GM18526 (cell line): ENCODE results near the gene THBS4.

Experiments used
- POLR2A ChIP-seq: IDR thresholded peaks from 3 replicates; pipeline ENCODE4 v1.6.1; 2011; ENCODE audit not compliant: insufficient read length; ENCODE audit errors: extremely low read depth

THBS4 gene

GRCh38 chr5:80083101-80083890, 48.1 kb downstream of the THBS4 start:
- TF ChIP-seq POLR2A: no peak

GRCh38 chr5:80090884-80091166, 55.7 kb downstream of the THBS4 start:
- no peak for TF ChIP-seq POLR2A

GRCh38 chr5:80092486-80093107, 57.4 kb downstream of the THBS4 start:
- no peak for TF ChIP-seq POLR2A

- no peak for TF ChIP-seq POLR2A
Measured at GRCh38 chr5:80093796-80094195, 58.6 kb downstream of the THBS4 start.

- TF ChIP-seq POLR2A: no peak
Measured at GRCh38 chr5:80094236-80094738, 59.1 kb downstream of the THBS4 start.

- no peak for TF ChIP-seq POLR2A
Measured at GRCh38 chr5:80097451-80097850, 62.3 kb downstream of the THBS4 start.

- TF ChIP-seq POLR2A: no peak
Measured at GRCh38 chr5:80101993-80102392, 66.8 kb downstream of the THBS4 start.

- TF ChIP-seq POLR2A: no peak
Measured at GRCh38 chr5:80103371-80103770, 68.2 kb downstream of the THBS4 start.

- TF ChIP-seq POLR2A: no peak
Measured at GRCh38 chr5:80105698-80106439, 70.7 kb downstream of the THBS4 start.

- no peak for TF ChIP-seq POLR2A
Measured at GRCh38 chr5:80106916-80107315, 71.8 kb downstream of the THBS4 start.

- TF ChIP-seq POLR2A: no peak
Measured at GRCh38 chr5:80109646-80110478, 74.7 kb downstream of the THBS4 start.

- TF ChIP-seq POLR2A: no peak
Measured at GRCh38 chr5:80114860-80115259, 79.7 kb downstream of the THBS4 start.

GRCh38 chr5:80116000-80116399, 80.9 kb downstream of the THBS4 start:
- TF ChIP-seq POLR2A: no peak

GRCh38 chr5:80116465-80116864, 81.3 kb downstream of the THBS4 start:
- no peak for TF ChIP-seq POLR2A

- no peak for TF ChIP-seq POLR2A
Measured at GRCh38 chr5:80117446-80117845, 82.3 kb downstream of the THBS4 start.
